Stimulated activated naive CD8-positive, alpha-beta T cell treated with anti-CD3 and anti-CD28 coated beads, Interleukin-15, Interleukin-2, amounts not matched to agents 100 ng/mL and 50 ng/mL, for 24 hours (primary cell): ENCODE data around the gene TMEM272.

Source experiments
- H3K27ac Mint-ChIP-seq: one replicate; pipeline ENCODE4 v1.8.0; 2021; ENCODE audit warnings: mild to moderate bottlenecking, mixed read lengths
- H3K27me3 Mint-ChIP-seq: one replicate; pipeline ENCODE4 v1.8.0; 2021; ENCODE audit warnings: mixed read lengths
- H3K36me3 Mint-ChIP-seq: one replicate; pipeline ENCODE4 v1.8.0; 2021; ENCODE audit warnings: low read depth, mixed read lengths
- H3K4me1 Mint-ChIP-seq: one replicate; pipeline ENCODE4 v1.8.0; 2021; ENCODE audit warnings: low read depth, mixed read lengths
- H3K4me3 Mint-ChIP-seq: one replicate; pipeline ENCODE4 v1.8.0; 2021; ENCODE audit warnings: mild to moderate bottlenecking, mixed read lengths
- H3K9me3 Mint-ChIP-seq: one replicate; pipeline ENCODE4 v1.8.0; 2021; ENCODE audit warnings: mixed read lengths

The TMEM272 gene

GRCh38 chr13:51844862-51845573, at the start of gene TMEM272:
TSS of gene TMEM272 (minus strand) at chr13:51845177. CDS start at chr13:51838530, 6,647 bp downstream.
- Mint-ChIP-seq H3K27ac (peak within 1 kb of the TSS; percentile 43), H3K27me3 (peaks cover 9% of the 10 kb centered on the region), H3K9me3 (no peaks in the 10 kb centered on the region), H3K4me3 (peak within 1 kb of the TSS; percentile 71), H3K4me1 (peaks cover 18% of the 10 kb centered on the region), H3K36me3 (no peaks in the 10 kb centered on the region)

- Mint-ChIP-seq H3K4me3 (no peak overlapping the region), H3K9me3 (no peaks in the 10 kb centered on the region), H3K27ac (no peak overlapping the region), H3K27me3 (peaks cover 10% of the 10 kb centered on the region), H3K4me1 (no peaks in the 10 kb centered on the region), H3K36me3 (no peaks in the 10 kb centered on the region)
Observed at GRCh38 chr13:51894239-51894638, 49.3 kb upstream of the TMEM272 start.

GRCh38 chr13:51892657-51893056, 47.7 kb upstream of the TMEM272 start:
- H3K27me3 Mint-ChIP-seq, result peaks cover 10% of the 10 kb centered on the region
- H3K27ac Mint-ChIP-seq, result no peak overlapping the region
- no peaks in the 10 kb centered on the region for H3K4me1 Mint-ChIP-seq
- no peak overlapping the region for H3K4me3 Mint-ChIP-seq
- H3K9me3 Mint-ChIP-seq, result no peaks in the 10 kb centered on the region
- no peaks in the 10 kb centered on the region for H3K36me3 Mint-ChIP-seq

GRCh38 chr13:51887468-51887867, 42.5 kb upstream of the TMEM272 start:
- H3K9me3 Mint-ChIP-seq, result peaks cover 9% of the 10 kb centered on the region

GRCh38 chr13:51885651-51886050, 40.7 kb upstream of the TMEM272 start:
- H3K27me3 Mint-ChIP-seq, result peaks cover 3% of the 10 kb centered on the region

More at GRCh38 chr13:51887468-51887867, 42.5 kb upstream of the TMEM272 start:
- no peak overlapping the region for H3K27ac Mint-ChIP-seq
- H3K4me1 Mint-ChIP-seq, result no peaks in the 10 kb centered on the region
- peaks cover 3% of the 10 kb centered on the region for H3K27me3 Mint-ChIP-seq
- H3K36me3 Mint-ChIP-seq, result no peaks in the 10 kb centered on the region
- H3K4me3 Mint-ChIP-seq, result no peak overlapping the region

GRCh38 chr13:51883226-51883600, 38.2 kb upstream of the TMEM272 start:
- Mint-ChIP-seq H3K36me3 (no peaks in the 10 kb centered on the region), H3K27me3 (no peaks in the 10 kb centered on the region), H3K4me3 (no peak overlapping the region), H3K27ac (no peak overlapping the region), H3K4me1 (peaks cover 7% of the 10 kb centered on the region), H3K9me3 (peaks cover 20% of the 10 kb centered on the region)

More at GRCh38 chr13:51885651-51886050, 40.7 kb upstream of the TMEM272 start:
- Mint-ChIP-seq H3K4me3 (no peak overlapping the region), H3K4me1 (no peaks in the 10 kb centered on the region), H3K9me3 (peaks cover 20% of the 10 kb centered on the region), H3K27ac (no peak overlapping the region), H3K36me3 (no peaks in the 10 kb centered on the region)

- H3K4me1 Mint-ChIP-seq, result peaks cover 7% of the 10 kb centered on the region
- no peaks in the 10 kb centered on the region for H3K27me3 Mint-ChIP-seq
- no peak overlapping the region for H3K4me3 Mint-ChIP-seq
- H3K27ac Mint-ChIP-seq, result no peak overlapping the region
- H3K36me3 Mint-ChIP-seq, result no peaks in the 10 kb centered on the region
- H3K9me3 Mint-ChIP-seq, result peaks cover 20% of the 10 kb centered on the region
Observed at GRCh38 chr13:51882570-51883225, 37.7 kb upstream of the TMEM272 start.

GRCh38 chr13:51881296-51881695, 36.3 kb upstream of the TMEM272 start:
- Mint-ChIP-seq H3K27ac (no peak overlapping the region), H3K36me3 (no peaks in the 10 kb centered on the region), H3K27me3 (peaks cover 4% of the 10 kb centered on the region), H3K4me1 (peaks cover 7% of the 10 kb centered on the region), H3K9me3 (peaks cover 20% of the 10 kb centered on the region), H3K4me3 (no peak overlapping the region)

GRCh38 chr13:51879133-51879532, 34.2 kb upstream of the TMEM272 start:
- H3K36me3 Mint-ChIP-seq, result no peaks in the 10 kb centered on the region
- no peak overlapping the region for H3K27ac Mint-ChIP-seq
- H3K27me3 Mint-ChIP-seq, result peaks cover 4% of the 10 kb centered on the region
- peaks cover 11% of the 10 kb centered on the region for H3K9me3 Mint-ChIP-seq
- H3K4me1 Mint-ChIP-seq, result peaks cover 7% of the 10 kb centered on the region
- H3K4me3 Mint-ChIP-seq, result no peak overlapping the region

- no peaks in the 10 kb centered on the region for H3K36me3 Mint-ChIP-seq
- peaks cover 4% of the 10 kb centered on the region for H3K27me3 Mint-ChIP-seq
- H3K9me3 Mint-ChIP-seq, result no peaks in the 10 kb centered on the region
- no peak overlapping the region for H3K27ac Mint-ChIP-seq
- H3K4me3 Mint-ChIP-seq, result no peak overlapping the region
- H3K4me1 Mint-ChIP-seq, result peaks cover 5% of the 10 kb centered on the region
Observed at GRCh38 chr13:51874651-51875050, 29.7 kb upstream of the TMEM272 start.

GRCh38 chr13:51873837-51874236, 28.9 kb upstream of the TMEM272 start:
- Mint-ChIP-seq H3K27me3 (peaks cover 7% of the 10 kb centered on the region), H3K9me3 (no peaks in the 10 kb centered on the region), H3K4me3 (no peak overlapping the region), H3K36me3 (no peaks in the 10 kb centered on the region), H3K27ac (no peak overlapping the region), H3K4me1 (no peaks in the 10 kb centered on the region)

GRCh38 chr13:51873117-51873798, 28.3 kb upstream of the TMEM272 start:
- Mint-ChIP-seq H3K27ac (no peak overlapping the region), H3K4me3 (no peak overlapping the region), H3K27me3 (peaks cover 7% of the 10 kb centered on the region), H3K36me3 (no peaks in the 10 kb centered on the region), H3K9me3 (no peaks in the 10 kb centered on the region), H3K4me1 (no peaks in the 10 kb centered on the region)

GRCh38 chr13:51870616-51871015, 25.6 kb upstream of the TMEM272 start:
- Mint-ChIP-seq H3K4me1 (no peaks in the 10 kb centered on the region), H3K4me3 (no peak overlapping the region), H3K9me3 (no peaks in the 10 kb centered on the region), H3K27ac (no peak overlapping the region), H3K27me3 (peaks cover 4% of the 10 kb centered on the region), H3K36me3 (no peaks in the 10 kb centered on the region)

GRCh38 chr13:51869916-51870315, 24.9 kb upstream of the TMEM272 start:
- Mint-ChIP-seq H3K27ac (no peak overlapping the region), H3K4me3 (no peak overlapping the region), H3K9me3 (no peaks in the 10 kb centered on the region), H3K4me1 (no peaks in the 10 kb centered on the region), H3K36me3 (no peaks in the 10 kb centered on the region), H3K27me3 (peaks cover 9% of the 10 kb centered on the region)

- H3K4me3 Mint-ChIP-seq, result no peak overlapping the region
- H3K4me1 Mint-ChIP-seq, result peaks cover 11% of the 10 kb centered on the region
Observed at GRCh38 chr13:51867062-51867461, 22.1 kb upstream of the TMEM272 start.

More at GRCh38 chr13:51867062-51867461, 22.1 kb upstream of the TMEM272 start:
- peaks cover 12% of the 10 kb centered on the region for H3K27me3 Mint-ChIP-seq
- H3K27ac Mint-ChIP-seq, result no peak overlapping the region
- H3K9me3 Mint-ChIP-seq, result no peaks in the 10 kb centered on the region
- no peaks in the 10 kb centered on the region for H3K36me3 Mint-ChIP-seq
